Transverse colon (tissue), 4 donors: ENCODE results near the gene TREX2. TPM values are rescaled to one million over a fixed set of nuclear protein-coding genes. Genes with fewer than 3 reads are reported as not detected.

ENCODE experiments used
- DNase-seq: peaks from one replicate; pipeline ENCODE4 v3.0.0-alpha.2; 2019
- H3K27ac ChIP-seq, 4 donors: fragments of 200-600 bp; sonication (generic); 2 replicates each; pipeline ENCODE4 v1.5.1; 2016 to 2018; ENCODE audit warnings: inconsistent platforms in 4 of 4
- H3K27me3 ChIP-seq: fragments of 200-600 bp; sonication (generic); 2 replicates; pipeline ENCODE4 v1.5.1; 2017; ENCODE audit warnings: inconsistent platforms
- H3K36me3 ChIP-seq, 4 donors: fragments of 200-600 bp; sonication (generic); 2 replicates each; pipeline ENCODE4 v1.5.1; 2017 to 2019; ENCODE audit warnings: inconsistent platforms in 4 of 4
- H3K4me1 ChIP-seq, 4 donors: fragments of 200-600 bp; sonication (generic); 2 replicates each; pipeline ENCODE4 v1.5.1; 2017 to 2020; ENCODE audit warnings: inconsistent platforms in 4 of 4
- H3K4me3 ChIP-seq, 4 donors: fragments of 200-600 bp; sonication (generic); 1 replicate in 1 of 4; 2 replicates in 3 of 4; pipeline versions ENCODE4 v1.5.1 to v1.6.1; 2017 to 2019; ENCODE audit warnings: inconsistent platforms in 4 of 4
- H3K9me3 ChIP-seq, 2 donors: fragments of 200-600 bp; sonication (generic); 2 replicates each; pipeline ENCODE4 v1.5.1; 2017 to 2019; ENCODE audit warnings: inconsistent platforms in 2 of 2
- EP300 ChIP-seq: sonication (generic); formaldehyde crosslinking; IDR thresholded peaks from one replicate; pipeline ENCODE4 v1.6.1; 2017; ENCODE audit warnings: antibody characterized with exemption, low read depth
- POLR2A ChIP-seq: fragments of 450-650 bp; IDR thresholded peaks from one replicate; pipeline ENCODE4 v1.6.1; 2016; ENCODE audit warnings: antibody characterized with exemption, mild to moderate bottlenecking, moderate library complexity
- POLR2AphosphoS5 ChIP-seq, 3 donors: sonication (generic); formaldehyde crosslinking; IDR thresholded peaks; one replicate each; pipeline ENCODE4 v1.6.1; 2016; ENCODE audit warnings: antibody characterized with exemption in 3 of 3
- WGBS, 2 donors: methylation state at CpG; one replicate each; pipeline ENCODE4 v1.1.5; 2018; ENCODE audit warnings: low coverage in 1 of 2; 5-methylcytosine and 5-hydroxymethylcytosine counted together
- in situ Hi-C, 4 donors: fragments of 200-750 bp; cut with MboI; loops; one replicate each; pipeline versions ENCODE4 v1.15.0 to v1.15.1; 2017; ENCODE audit warnings: low sequenced_read_pairs in 3 of 4, low pct_ligation_motif_present in 1 of 4, low pct_unique_long_range_greater_than_20kb in 1 of 4
- intact Hi-C: fragments of 100-400 bp; cut with DNase I; formaldehyde crosslinking; loops from one replicate; pipeline ENCODE4 v1.15.1; 2023; ENCODE audit warnings: low total_unique reads
- total RNA-seq, 4 donors: library from RNA; depleted of rRNA; stranded (reverse); fragments of >200 nt; gene quantifications; one replicate each; pipeline ENCODE4 v1.1.0, GENCODE V29; 2016
- TF ChIP-seq, protein P1 (sequence below), 5 experiments: fragments of 200-600 bp in 3 of 5; fragments of 450-650 bp in 2 of 5; sonication (generic) in 3 of 5; IDR thresholded peaks; 1 replicate in 2 of 5; 2 replicates in 3 of 5; pipeline ENCODE4 v1.5.1; 2016 to 2017; ENCODE audit warnings: antibody characterized with exemption in 5 of 5, inconsistent platforms in 3 of 5, mild to moderate bottlenecking in 2 of 5, moderate library complexity in 1 of 5

The TREX2 gene
- total RNA-seq, 4 donors from 2014 or later = 0.55 to 2.0 (median 1.4) TPM; not detected in 1

DNA sequence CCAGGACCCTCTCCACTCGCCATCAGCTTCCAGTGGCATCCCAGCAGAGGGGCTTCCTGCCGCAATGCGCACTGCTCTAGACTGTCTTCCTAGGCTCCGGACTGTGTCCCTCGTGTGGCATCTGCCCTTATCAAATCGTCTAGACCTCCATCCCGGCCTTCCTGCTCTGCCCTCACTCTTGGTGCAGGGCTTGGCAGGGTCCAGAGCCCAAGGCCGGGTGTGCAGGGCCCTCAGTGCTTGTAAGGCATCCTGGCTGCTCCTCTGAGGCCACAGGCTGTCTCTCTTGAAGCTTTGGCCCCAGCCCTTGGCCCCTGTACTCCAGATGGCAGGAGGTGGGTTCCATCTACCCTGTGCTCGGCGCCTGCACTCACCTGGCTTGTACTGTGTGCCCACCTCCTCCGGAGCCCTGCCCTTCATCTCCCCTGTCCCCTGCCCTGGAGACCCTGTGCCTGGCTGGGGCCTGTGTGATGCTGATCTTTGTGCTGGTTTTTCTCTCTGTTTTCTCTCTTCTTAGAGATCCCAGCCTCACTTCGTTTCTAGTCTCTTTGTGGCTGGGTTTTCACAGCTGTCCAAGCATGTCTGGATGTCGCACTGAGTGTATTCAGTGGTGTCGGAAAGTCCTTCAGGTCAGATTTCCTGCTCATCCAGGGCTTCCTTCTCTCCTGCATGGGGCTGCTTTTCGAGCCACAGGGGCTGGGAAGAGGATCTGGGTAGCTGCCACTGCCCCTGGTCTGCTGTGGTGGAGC, 3.7 kb upstream of the TREX2 start:
- no peak overlapping the region for H3K27ac ChIP-seq
- TF ChIP-seq, protein P1, sequence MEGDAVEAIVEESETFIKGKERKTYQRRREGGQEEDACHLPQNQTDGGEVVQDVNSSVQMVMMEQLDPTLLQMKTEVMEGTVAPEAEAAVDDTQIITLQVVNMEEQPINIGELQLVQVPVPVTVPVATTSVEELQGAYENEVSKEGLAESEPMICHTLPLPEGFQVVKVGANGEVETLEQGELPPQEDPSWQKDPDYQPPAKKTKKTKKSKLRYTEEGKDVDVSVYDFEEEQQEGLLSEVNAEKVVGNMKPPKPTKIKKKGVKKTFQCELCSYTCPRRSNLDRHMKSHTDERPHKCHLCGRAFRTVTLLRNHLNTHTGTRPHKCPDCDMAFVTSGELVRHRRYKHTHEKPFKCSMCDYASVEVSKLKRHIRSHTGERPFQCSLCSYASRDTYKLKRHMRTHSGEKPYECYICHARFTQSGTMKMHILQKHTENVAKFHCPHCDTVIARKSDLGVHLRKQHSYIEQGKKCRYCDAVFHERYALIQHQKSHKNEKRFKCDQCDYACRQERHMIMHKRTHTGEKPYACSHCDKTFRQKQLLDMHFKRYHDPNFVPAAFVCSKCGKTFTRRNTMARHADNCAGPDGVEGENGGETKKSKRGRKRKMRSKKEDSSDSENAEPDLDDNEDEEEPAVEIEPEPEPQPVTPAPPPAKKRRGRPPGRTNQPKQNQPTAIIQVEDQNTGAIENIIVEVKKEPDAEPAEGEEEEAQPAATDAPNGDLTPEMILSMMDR (IDR thresholded peaks at IDR 0.05) = no peak
- TF ChIP-seq EP300 = no peak
- no peak for TF ChIP-seq POLR2A
- TF ChIP-seq POLR2AphosphoS5 (IDR thresholded peaks at IDR 0.05) = no peak
- WGBS, 2 donors = 74 to 100% methylated on average over 1 to 11 of the region's 15 CpGs
- DNase-seq = no peak
- intact Hi-C loops = no loop called here
- H3K4me3 ChIP-seq = no peak overlapping the region
- no peaks in the 10 kb centered on the region for H3K4me1 ChIP-seq
- H3K9me3 ChIP-seq = no peaks in the 10 kb centered on the region
- H3K36me3 ChIP-seq = no peaks in the 10 kb centered on the region
- in situ Hi-C loops = no loop called here
- H3K27me3 ChIP-seq = no peaks in the 10 kb centered on the region

DNA sequence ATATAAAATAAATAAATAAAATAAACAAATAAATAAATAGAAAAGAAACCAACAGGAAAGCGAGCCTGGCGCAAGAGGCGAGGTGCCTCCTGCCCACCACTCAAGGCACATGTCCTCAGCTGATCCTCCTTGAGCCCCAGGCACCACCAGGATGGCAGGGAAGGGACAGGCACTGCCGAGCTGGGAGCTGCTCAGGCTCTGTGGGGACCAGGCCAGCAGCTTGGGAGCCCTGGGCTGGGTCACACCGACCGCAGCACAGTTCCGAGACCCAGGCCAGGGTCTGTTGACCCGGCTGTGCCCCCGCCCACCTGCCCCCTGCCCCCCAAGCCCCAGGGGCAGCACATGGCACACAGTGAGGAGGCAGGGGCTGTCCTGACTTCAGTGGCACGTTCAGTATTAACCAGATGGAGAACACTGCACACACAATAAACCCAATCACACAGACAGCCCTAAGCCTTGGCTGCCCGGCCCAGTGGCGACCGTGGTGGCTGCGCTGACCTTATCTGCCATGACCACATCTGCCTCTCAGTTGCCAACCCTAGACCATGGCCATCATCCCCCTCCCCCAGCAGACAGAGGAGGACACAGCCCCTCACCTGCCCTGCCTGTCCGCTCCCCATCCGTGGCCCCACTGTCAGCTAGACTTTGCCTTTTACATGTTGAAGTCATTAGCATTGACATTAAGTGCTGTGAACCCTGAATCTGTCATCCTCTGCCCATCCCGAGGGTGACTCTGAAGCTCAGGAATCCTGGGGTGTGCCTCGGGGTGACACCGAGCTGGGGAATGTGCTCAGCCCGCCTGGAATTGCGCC, 2.9 kb upstream of the TREX2 start:
- H3K9me3 ChIP-seq = no peaks in the 10 kb centered on the region
- no peak overlapping the region for H3K4me3 ChIP-seq
- TF ChIP-seq POLR2A (no peak), EP300 (no peak), POLR2AphosphoS5 (IDR thresholded peaks at IDR 0.05) (no peak)
- TF ChIP-seq, protein P1 (IDR thresholded peaks at IDR 0.05) = no peak
- WGBS, 2 donors = 92% methylated on average over 17 of the region's 21 CpGs; no CpG with 5 or more reads in 1 of the 2 donors
- in situ Hi-C loops (no loop called here), intact Hi-C loops (no loop called here)
- no peaks in the 10 kb centered on the region for H3K4me1 ChIP-seq
- no peak for DNase-seq
- no peaks in the 10 kb centered on the region for H3K27me3 ChIP-seq
- H3K27ac ChIP-seq = no peak overlapping the region
- H3K36me3 ChIP-seq = no peaks in the 10 kb centered on the region

DNA sequence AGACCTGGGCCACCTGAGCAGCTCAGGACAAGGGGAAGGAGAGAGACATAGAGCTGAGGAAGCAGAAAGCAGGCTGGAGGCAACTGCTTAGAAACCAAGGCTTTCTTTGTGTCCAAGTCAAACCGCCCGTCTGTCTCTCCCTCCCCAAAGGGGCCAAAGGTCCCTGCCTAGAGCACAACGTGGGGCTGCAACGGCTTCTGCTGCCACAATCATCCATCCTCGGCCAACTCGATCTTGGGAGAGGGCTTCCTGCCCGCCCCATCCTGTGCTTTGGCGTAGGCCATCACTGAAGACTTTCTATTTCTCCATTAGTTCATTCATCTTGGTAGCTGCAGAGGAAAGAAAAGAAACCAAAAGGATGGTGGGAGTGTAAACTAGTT, 1.7 kb upstream of the TREX2 start:
- in situ Hi-C loops = no loop called here
- TF ChIP-seq POLR2A = no peak
- no peak for TF ChIP-seq POLR2AphosphoS5 (IDR thresholded peaks at IDR 0.05)
- TF ChIP-seq, protein P1 (IDR thresholded peaks at IDR 0.05) = no peak
- TF ChIP-seq EP300 = no peak
- H3K27ac ChIP-seq = no peak overlapping the region
- no peaks in the 10 kb centered on the region for H3K36me3 ChIP-seq
- no peak for DNase-seq
- H3K4me1 ChIP-seq = no peaks in the 10 kb centered on the region
- WGBS, 2 donors = 81% methylated on average over 8 of the region's 8 CpGs; no CpG with 5 or more reads in 1 of the 2 donors
- H3K9me3 ChIP-seq = no peaks in the 10 kb centered on the region
- no peak overlapping the region for H3K4me3 ChIP-seq
- H3K27me3 ChIP-seq = no peaks in the 10 kb centered on the region
- intact Hi-C loops = no loop called here

DNA sequence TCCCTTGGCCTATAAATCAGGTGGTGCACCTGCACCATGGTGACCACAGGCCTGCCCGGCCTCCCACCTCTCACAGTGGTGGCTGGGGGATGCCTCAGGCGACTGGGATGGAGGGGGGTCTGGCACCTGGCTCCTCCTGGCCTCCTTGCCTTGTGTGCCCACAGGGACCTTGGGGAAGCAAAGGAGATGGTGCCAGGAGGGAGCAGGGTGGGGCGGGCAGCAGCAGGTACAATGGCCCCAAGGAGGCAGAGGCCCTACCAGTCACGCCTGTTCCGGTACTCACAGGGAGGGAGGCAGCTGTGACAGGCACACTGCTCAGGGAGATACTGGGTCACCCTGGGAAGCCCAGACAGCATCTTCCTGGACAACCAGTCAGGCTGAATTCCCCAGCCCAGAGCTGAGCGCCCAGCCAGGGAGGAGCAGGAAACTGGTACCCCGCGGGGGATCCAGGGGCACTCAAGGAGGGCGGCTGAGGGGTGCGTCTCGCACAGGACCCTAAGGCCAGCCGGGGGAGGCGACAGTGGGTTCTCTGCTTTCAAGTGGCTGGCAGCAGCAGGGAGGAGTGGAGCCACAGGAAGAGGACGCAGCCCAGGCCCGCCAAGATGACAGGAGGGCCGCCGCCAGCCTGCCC, 1.2 kb upstream of the TREX2 start:
- DNase-seq = no peak
- 91% methylated on average over 13 of the region's 17 CpGs; no CpG with 5 or more reads in 1 of the 2 donors for WGBS, 2 donors

More for the DNA sequence above, 1.2 kb upstream of the TREX2 start:
- Histone ChIP-seq H3K4me1 (no peaks in the 10 kb centered on the region), H3K9me3 (no peaks in the 10 kb centered on the region), H3K27ac (no peak overlapping the region), H3K4me3 (no peak overlapping the region), H3K36me3 (no peaks in the 10 kb centered on the region), H3K27me3 (no peaks in the 10 kb centered on the region)
- TF ChIP-seq, protein P1 (IDR thresholded peaks at IDR 0.05) = no peak
- no peak for TF ChIP-seq POLR2AphosphoS5 (IDR thresholded peaks at IDR 0.05)
- TF ChIP-seq POLR2A = no peak
- TF ChIP-seq EP300 = no peak
- intact Hi-C loops = no loop called here
- in situ Hi-C loops = no loop called here
